Spinal cord (tissue), 10 donors: Measurements from ENCODE around the gene OR52B6. TPM values are rescaled to one million over a fixed set of nuclear protein-coding genes. Genes with fewer than 3 reads are reported as not detected.

Experiments used
- DNase-seq, 6 donors: peaks; one replicate each; pipeline versions ENCODE4 v3.0.0 to v3.0.0-alpha.2; 2013 to 2015; ENCODE audit warnings: low spot score in 6 of 6, low read depth in 4 of 6
- H3K27ac ChIP-seq: one replicate; pipeline ENCODE4 v1.5.1; 2013; ENCODE audit warnings: low read depth, low read length, control low read depth
- H3K27me3 ChIP-seq: one replicate; pipeline ENCODE4 v1.6.1; 2013; ENCODE audit warnings: low read length; ENCODE audit not compliant: control insufficient read depth, insufficient read depth
- H3K36me3 ChIP-seq: one replicate; pipeline ENCODE4 v1.6.1; 2013; ENCODE audit warnings: low read length; ENCODE audit not compliant: control insufficient read depth, insufficient read depth
- H3K4me1 ChIP-seq: one replicate; pipeline ENCODE4 v1.6.1; 2013; ENCODE audit warnings: low read length; ENCODE audit not compliant: control insufficient read depth, insufficient read depth
- H3K4me3 ChIP-seq: one replicate; pipeline ENCODE4 v1.5.1; 2013; ENCODE audit warnings: low read depth, low read length, control low read depth
- H3K9me3 ChIP-seq: one replicate; pipeline ENCODE4 v1.6.1; 2013; ENCODE audit warnings: low read length; ENCODE audit not compliant: control insufficient read depth, insufficient read depth
- WGBS: methylation state at CpG from one replicate; pipeline ENCODE4 v1.1.5; 2013; ENCODE audit warnings: missing lambda C conversion rate; ENCODE audit not compliant: insufficient coverage; 5-methylcytosine and 5-hydroxymethylcytosine counted together
- polyA plus RNA-seq, 2 donors: library from polyadenylated mRNA; unstranded; fragments of 120-200 nt; gene quantifications; one replicate each; pipeline ENCODE4 v1.2.1, GENCODE V29; 2013; ENCODE audit not compliant: insufficient read length in 2 of 2
- total RNA-seq, 2 donors: library from RNA; depleted of rRNA in 1 of 2; stranded (reverse); fragments of 120-200 nt in 1 of 2; fragments of >200 nt in 1 of 2; gene quantifications; one replicate each; pipeline versions ENCODE4 v1.2.3 to v1.2.4, GENCODE V29; 2013 to 2014
- donor health status: healthy.

The OR52B6 gene
- total and polyA plus RNA-seq, 4 donors: not detected

DNA sequence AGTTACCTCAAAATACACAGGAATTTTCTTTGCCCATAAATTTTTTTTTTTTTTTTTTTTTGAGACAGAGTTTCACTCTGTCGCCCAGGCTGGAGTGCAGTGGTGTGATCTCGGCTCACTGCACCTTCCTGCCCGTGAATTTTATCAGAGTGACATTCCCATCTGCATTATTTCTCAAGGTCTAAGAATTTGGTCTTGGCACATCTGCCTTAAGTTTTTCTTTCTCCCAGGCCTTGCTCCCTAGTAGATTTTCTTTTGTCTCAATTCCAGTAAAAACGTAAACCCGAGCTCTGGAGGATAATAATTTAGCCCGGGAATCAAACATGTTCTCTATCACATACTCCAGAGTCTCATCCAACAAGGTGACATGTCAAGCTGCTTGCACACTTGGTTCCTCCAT lies 28.1 kb downstream of the OR52B6 start:
- Histone ChIP-seq H3K36me3 (no peaks in the 10 kb centered on the region), H3K27me3 (no peaks in the 10 kb centered on the region), H3K9me3 (no peaks in the 10 kb centered on the region), H3K4me3 (no peak overlapping the region), H3K4me1 (no peaks in the 10 kb centered on the region), H3K27ac (no peak overlapping the region)
- WGBS: 89% methylated on average over 6 of the region's 6 CpGs
- DNase-seq: no peak

DNA sequence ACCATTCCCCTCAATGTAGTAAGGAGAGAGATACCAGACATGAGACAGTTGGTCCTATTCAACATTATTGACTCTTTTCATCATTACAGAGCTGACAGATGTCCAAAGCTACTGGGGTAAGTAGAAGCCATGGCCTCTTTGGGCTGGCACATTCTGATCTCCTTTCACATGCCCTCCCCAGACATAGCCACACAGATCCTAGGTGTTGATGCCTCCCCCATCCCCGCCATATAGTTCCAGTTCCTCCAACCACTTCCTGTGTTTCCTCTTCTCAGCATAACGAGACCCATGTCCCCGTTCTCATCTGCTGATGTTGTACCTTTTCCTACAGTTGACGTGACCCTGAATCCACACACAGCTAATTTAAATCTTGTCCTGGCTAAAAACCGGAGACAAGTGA lies 29.8 kb downstream of the OR52B6 start:
- Histone ChIP-seq H3K9me3 (no peaks in the 10 kb centered on the region), H3K36me3 (no peaks in the 10 kb centered on the region), H3K27me3 (no peaks in the 10 kb centered on the region), H3K27ac (no peak overlapping the region), H3K4me3 (no peak overlapping the region), H3K4me1 (no peaks in the 10 kb centered on the region)
- WGBS: 93% methylated on average over 3 of the region's 5 CpGs
- DNase-seq: no peak

GRCh38 chr11:5611627-5612026 lies 30.9 kb downstream of the OR52B6 start:
- Histone ChIP-seq H3K4me3 (no peak overlapping the region), H3K36me3 (no peaks in the 10 kb centered on the region), H3K9me3 (no peaks in the 10 kb centered on the region), H3K4me1 (no peaks in the 10 kb centered on the region), H3K27ac (no peak overlapping the region), H3K27me3 (no peaks in the 10 kb centered on the region)
- 91% methylated on average over 8 of the region's 11 CpGs for WGBS
- no peak for DNase-seq

DNA sequence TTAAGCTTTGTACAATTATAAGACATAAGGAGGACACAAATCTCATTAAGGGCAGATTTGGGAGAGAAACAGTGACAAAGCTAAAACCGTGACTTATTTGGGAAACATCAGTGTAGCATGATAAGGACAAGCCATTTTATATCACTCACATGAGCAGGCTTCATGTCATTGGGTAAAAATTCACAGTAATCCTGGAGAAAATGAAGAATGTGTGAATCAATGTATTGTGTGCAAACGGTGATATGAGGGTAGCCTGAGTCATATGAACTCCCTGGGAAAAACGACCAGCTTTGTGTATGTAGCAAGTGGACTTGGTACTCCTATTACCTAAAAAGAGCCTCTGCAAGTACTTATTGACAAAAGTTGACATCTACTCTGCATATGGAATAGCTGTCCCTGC lies 38.1 kb downstream of the OR52B6 start:
- Histone ChIP-seq H3K4me3 (no peak overlapping the region), H3K4me1 (no peaks in the 10 kb centered on the region), H3K27me3 (no peaks in the 10 kb centered on the region), H3K27ac (no peak overlapping the region), H3K9me3 (no peaks in the 10 kb centered on the region), H3K36me3 (no peaks in the 10 kb centered on the region)
- DNase-seq: no peak
- 100% methylated on average over 1 of the region's 3 CpGs for WGBS

- no peak overlapping the region for H3K27ac ChIP-seq
- no peaks in the 10 kb centered on the region for H3K36me3 ChIP-seq
- H3K4me1 ChIP-seq: peaks cover 3% of the 10 kb centered on the region
- DNase-seq: no peak
- WGBS: 100% methylated on average over 1 of the region's 3 CpGs
- H3K4me3 ChIP-seq: no peak overlapping the region
- no peaks in the 10 kb centered on the region for H3K9me3 ChIP-seq
- H3K27me3 ChIP-seq: no peaks in the 10 kb centered on the region
Measured at GRCh38 chr11:5620651-5621521, 40.2 kb downstream of the OR52B6 start.

- no peaks in the 10 kb centered on the region for H3K36me3 ChIP-seq
- no peak for DNase-seq
- H3K9me3 ChIP-seq: no peaks in the 10 kb centered on the region
- no peak overlapping the region for H3K4me3 ChIP-seq
- no peaks in the 10 kb centered on the region for H3K27me3 ChIP-seq
- no peak overlapping the region for H3K27ac ChIP-seq
- peaks cover 3% of the 10 kb centered on the region for H3K4me1 ChIP-seq
Measured at GRCh38 chr11:5621580-5621979, 40.9 kb downstream of the OR52B6 start.

DNA sequence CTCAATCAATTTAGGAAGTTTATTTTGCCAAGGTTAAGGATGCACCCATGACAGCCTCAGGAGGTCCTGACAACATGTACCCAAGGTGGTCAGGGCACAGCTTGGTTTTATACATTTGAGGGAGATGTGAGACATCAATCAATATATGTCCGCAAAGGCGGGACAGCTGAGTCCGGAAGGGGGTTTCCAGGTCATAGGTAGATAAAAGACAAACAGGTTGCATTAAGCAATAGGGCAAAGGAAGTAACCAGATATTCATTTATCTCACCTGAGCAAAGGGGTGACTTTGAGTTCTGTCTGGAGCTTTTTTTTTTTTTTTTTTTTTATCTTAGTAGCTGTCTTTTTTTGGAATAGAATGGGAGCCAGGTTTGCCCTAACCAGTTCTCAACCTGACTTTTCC lies 42.1 kb downstream of the OR52B6 start:
- H3K4me1 ChIP-seq: peaks cover 3% of the 10 kb centered on the region
- no peak for DNase-seq
- no peaks in the 10 kb centered on the region for H3K36me3 ChIP-seq
- no CpG with 5 or more reads among the region's 3 CpGs for WGBS
- no peak overlapping the region for H3K4me3 ChIP-seq
- no peaks in the 10 kb centered on the region for H3K27me3 ChIP-seq
- H3K9me3 ChIP-seq: no peaks in the 10 kb centered on the region
- no peak overlapping the region for H3K27ac ChIP-seq

DNA sequence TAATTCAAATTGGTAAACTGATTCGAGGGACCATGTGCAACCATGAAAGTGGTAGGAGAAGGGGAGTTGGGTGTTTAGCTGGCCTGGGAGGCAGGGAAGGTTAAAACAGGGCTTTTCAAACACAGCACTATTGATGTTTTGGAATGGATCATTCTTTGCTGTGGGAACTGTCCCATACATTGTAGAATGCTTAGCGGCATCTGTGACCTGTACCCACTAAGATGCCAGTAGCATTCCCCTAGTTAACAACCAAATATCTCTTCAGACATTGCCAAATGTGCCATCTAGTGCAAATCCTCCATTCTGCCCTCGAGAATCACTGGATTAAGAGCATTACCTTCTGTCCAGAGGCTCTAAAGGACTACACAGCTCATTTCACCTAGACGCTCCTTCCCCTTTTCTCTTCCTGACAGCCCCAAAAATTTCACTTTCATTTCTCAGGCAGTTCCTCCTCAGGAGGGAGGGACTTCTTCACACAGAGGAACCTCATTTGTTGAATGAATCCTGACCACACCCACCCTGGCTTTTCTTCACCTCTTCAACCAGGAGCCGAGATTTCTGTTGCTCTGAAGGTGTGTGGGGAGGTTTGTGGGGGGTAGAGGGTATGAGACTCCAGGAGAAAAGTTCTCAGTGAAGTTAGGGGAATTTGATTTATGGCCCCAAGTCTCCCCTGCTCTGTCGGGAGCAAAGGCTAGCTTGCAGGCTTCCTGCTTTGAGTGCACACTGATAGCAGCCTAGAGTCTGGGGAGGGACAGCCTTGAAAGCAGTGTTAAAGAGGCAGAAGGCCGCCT lies 44.0 kb downstream of the OR52B6 start, which contains the start of gene TRIM34:
Gene TRIM34, plus strand, starts transcription at position 513 of the 791 bp plus-strand sequence. CDS start 7,331 bp downstream, outside the sequence.
- Histone ChIP-seq H3K4me1 (peaks cover 3% of the 10 kb centered on the region), H3K27ac (peak within 1 kb of the TSS; percentile 61), H3K9me3 (no peaks in the 10 kb centered on the region), H3K27me3 (no peaks in the 10 kb centered on the region), H3K36me3 (no peaks in the 10 kb centered on the region), H3K4me3 (peak within 1 kb of the TSS; percentile 47)
- DNase-seq: peak in 2 of 6 donors; percentile 11 to 70
- 80% methylated on average over 4 of the region's 7 CpGs for WGBS

DNA sequence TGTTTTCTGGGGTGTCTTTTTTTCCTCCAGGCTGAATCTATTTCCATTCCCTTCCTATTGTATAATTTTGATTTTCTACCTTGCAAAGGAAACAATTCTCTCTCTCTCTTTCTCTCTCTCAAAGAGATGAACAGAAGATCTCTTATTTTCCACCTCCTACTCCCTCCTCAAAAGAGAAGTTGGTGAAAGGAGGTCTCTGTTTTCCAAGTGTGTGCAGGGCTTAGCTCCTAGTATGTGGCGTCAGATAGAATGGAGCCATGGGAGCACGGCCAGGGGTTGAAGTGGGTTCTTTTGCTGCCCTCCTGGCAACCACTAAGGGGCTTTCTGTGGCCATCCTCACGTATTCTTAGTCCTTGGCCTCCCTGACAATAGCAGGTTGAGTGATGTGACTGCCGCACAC lies 44.6 kb downstream of the OR52B6 start:
- H3K36me3 ChIP-seq: no peaks in the 10 kb centered on the region
- no peaks in the 10 kb centered on the region for H3K9me3 ChIP-seq
- peaks cover 3% of the 10 kb centered on the region for H3K4me1 ChIP-seq
- H3K27me3 ChIP-seq: no peaks in the 10 kb centered on the region
- 13% methylated on average over 4 of the region's 4 CpGs for WGBS
- peak overlapping the region; percentile 47 for H3K4me3 ChIP-seq
- peak in 2 of 6 donors; percentile 8 to 51 for DNase-seq
- peak overlapping the region; percentile 61 for H3K27ac ChIP-seq
